GM19468 (cell line): ENCODE data around the gene GPNMB.

Experiments used
- ATAC-seq: cut with Tn5 transposase; IDR thresholded peaks from one replicate; pipeline ENCODE4 v1.9.1; 2021; ENCODE audit warnings: mild to moderate bottlenecking, moderate library complexity, moderate number of reproducible peaks; ENCODE audit not compliant: unreplicated experiment; ENCODE audit errors: extremely low read depth

Gene GPNMB

DNA sequence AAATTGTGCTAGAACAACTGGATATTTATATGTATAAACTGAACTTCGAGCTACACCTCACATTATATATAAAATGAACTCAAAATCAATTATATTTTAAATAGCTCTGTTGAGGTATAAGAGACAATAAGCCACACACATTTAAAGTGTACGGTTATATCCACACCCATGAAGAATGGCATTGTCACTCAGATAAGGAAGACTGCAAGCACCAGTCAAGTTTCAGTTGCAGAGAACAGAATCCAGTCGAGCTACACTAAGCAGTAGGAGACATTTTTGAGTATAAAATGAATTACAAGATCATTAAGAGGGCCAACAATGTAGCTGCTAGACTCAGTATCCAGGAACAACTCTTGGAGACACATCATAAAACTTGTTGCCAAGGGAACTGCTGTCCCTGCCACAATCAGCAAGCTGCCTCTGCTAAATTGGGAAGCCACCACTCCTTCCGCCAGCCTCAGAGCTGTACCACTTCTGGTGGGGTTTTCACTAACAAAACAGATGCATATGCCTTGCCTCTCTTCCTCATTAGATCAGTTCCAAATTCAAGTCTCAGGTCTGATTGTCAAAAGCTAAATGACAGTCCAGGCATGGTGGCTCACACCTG is 19.6 kb upstream of the GPNMB start:
- no peak for ATAC-seq

DNA sequence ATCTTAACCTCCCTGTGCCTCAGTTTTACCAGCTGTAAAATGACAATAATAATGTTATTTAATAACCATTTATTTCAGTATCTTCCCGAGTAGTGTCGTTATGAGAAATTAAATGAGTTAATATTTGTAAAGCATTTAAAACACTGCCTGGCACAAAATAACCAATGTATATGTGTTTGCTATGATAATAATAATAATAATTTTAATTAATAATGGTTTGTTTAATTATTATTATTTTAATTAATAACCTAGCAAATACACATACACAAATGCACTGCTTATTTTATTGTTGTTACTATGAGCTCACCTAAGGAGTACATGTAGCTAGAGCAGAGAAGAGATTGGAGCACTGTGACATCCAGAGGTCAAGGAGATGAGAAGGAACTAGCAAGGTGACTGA is 18.2 kb upstream of the GPNMB start:
- ATAC-seq, result no peak

DNA sequence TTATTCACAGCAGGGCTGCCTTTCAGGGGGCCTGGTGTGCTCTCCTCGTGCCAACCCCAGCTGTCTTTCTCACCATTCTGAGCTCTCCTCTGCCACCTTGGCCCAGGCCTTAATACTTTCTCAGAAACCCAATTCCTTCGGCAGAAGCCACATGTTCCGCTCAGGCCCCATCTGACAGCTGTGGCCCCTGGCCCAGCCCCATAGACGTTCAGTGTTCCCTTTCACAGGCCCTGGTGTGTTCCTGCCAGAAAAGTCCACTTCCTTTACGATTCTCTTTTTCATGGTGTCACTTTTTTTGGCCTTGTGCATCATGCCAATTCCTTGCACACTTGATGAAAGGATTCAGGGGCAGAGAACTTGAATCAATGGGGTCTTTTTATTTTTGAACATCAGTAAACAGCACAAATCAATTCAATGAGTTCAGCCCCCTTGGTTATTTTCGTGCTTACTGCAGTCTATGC is 15.9 kb upstream of the GPNMB start:
- ATAC-seq, result no peak

DNA sequence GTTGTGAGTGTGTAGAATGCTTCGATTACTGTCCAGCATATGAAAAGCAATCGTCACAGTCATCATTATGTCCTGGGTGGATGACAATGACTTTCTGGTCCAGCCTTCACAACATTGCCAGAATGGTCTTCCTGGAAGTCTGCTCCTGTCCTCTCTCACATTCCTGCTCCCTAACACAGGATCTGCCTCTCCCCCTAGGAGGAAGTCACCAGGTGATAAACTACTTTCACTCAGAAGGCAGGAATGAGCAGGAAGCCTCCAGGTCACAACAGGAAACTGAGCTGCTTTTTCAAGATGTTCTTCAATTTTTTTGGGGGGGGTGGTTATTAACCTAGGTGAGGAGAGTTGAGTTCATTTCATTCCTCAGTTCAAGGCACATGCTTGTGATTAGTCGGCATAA is 13.6 kb upstream of the GPNMB start:
- ATAC-seq, result no peak

DNA sequence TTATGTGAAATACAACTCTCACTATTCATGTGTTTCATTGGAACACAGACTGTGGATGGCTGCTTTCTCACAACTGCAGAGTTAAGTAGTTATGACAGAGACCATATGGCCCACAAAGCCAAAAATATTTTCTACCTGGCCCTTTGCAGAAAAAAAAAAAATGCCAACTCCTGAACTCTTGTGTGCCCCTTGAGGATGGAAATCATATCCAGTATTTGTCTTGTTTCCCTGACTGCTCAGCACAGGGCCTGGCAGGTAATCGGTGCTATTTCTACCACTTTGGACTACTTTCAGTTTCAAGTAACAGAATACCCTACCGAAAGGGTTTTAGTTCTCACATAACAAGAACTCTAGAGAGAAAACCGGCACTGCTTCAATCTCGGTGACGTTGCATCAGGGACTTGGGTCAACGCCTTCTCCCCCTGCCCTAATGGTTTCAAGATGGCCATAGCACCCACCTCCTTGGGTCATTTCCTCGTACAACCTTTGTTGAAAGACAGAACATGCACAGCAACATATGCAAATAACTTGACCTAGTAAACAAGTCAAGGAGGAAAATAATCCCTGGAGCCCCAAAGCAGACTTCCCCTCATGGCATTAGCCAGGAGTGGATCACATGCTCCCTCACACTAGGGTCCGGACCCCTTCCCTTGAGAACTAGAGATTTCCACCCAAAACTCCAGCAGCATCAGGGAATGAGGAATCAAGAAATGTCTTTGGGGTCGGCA is 11.8 kb upstream of the GPNMB start:
- ATAC-seq, result no peak

DNA sequence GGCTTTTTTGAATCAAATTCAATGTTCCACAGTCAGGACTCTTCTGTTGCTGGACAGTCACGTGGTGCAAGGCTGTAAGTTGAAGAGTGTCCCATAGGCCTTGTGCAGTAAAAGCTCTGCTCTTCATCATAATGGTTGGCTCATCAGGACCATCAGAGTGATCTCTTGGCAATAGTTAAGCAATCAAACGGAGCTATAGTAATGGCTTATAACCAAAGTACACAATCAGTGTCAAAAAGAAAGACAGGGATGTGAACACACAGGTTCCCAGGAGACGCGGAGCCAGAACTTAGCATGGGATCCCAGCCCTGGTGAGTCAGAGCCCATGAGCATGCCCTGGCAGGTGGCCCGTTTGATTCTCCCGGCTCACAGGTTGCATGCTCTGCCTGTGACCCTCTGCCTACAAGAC is 10.8 kb upstream of the GPNMB start:
- ATAC-seq, result no peak

DNA sequence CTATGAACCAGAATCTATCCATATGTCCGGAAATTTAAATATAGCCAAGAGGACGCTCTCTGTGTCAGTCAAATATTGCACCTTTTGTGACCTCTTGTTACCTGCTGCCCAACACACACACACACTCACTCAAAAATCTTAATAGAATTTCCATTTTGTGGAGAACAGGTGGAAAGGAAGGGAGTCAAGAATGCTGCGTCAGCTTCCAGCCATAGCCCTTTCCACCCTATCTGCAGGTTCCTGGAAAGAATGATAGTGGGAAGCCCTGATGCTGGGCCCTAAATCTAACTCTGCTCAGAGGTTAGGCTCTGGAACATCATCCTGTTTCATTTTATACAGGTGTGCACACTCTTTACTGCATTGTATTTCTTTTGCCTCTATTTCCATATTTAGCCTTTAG is 9.6 kb upstream of the GPNMB start:
- no peak for ATAC-seq

DNA sequence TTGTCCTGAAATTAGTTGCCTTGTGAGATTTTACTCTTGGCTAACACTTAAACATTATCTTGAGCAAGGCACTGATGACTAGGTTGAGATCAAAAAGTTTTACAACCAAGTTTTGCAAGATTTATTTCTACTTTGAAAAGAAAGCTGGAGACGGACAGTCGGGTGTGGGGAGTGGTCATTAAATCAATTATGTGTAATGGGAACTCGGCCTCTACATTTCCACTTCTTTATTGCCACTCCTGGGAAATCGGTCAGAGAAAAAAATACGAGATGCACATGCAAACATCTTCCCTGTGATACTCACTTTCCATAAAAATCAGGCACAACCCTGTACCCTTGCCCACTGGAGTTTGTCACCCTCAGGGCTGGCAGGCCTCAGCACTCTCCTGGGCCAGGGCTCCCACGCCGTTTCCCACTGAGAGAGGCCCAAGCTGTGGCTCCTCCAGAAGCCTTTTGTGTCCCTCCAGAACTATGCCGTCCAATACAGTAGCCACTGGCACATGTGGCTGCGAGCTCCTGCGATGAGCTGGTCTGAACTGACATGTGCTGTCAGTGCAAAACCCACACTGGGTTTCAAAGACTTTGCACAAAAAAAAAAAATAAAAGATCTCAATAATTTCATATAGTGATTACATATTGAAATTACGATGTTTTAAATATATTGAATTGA is 7.5 kb upstream of the GPNMB start:
- ATAC-seq, result no peak

DNA sequence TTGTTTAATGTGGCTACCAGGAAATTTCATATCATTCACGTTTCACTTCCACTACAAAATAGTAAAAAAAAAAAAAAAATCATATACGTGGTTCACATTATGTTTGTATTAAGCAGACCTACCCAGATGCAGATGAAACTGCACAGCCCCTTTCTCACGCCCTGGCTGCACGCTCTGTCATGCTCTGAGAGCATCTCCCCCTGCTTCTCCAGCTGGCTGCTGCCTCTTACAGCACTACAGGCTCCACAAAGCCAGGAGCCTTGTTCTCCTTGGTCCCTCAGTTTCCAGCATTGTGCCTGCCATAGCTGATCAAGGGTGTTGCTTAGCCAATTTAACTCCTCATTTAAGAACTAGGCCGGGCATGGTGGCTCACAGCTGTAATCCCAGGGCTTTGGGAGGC is 6.9 kb upstream of the GPNMB start:
- ATAC-seq, result no peak

DNA sequence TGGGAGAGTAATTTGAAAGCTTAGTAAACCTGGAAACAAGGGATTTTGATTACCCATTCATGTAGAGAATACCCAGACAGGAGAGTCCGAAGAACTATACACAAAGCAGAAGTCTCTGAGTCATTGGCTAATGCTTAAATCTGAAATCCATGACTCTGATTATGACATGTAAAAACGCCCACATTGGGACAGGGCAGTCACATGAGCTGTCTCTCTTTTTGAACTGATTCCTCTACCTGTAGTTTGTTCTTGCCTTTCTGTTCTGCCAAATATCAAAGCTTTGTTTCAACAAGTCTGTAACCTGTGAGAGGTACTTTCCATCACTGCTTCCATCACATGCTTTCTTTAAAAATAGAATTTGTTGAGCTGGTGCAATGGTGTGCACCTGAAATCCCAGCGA is 4.3 kb upstream of the GPNMB start:
- ATAC-seq, result no peak

DNA sequence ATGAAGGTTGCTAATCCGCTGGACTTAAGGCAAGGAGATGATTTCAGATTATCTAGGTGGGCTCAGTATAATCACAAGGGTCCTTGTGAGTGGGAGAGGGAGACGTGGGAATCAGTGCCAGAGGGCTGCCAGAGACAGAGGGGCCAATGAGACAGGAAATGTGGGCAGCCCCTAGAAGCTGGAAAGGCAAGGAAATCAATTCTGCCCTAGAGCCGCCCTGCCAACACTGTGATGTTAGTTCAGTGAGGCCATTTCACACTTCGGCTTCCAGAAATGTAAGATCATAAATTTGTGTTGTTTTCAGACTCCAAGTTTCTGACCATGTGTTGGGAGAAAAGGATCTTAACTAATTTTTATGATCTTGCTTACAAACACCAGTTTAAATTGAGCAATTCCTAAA is 3.6 kb upstream of the GPNMB start:
- no peak for ATAC-seq

DNA sequence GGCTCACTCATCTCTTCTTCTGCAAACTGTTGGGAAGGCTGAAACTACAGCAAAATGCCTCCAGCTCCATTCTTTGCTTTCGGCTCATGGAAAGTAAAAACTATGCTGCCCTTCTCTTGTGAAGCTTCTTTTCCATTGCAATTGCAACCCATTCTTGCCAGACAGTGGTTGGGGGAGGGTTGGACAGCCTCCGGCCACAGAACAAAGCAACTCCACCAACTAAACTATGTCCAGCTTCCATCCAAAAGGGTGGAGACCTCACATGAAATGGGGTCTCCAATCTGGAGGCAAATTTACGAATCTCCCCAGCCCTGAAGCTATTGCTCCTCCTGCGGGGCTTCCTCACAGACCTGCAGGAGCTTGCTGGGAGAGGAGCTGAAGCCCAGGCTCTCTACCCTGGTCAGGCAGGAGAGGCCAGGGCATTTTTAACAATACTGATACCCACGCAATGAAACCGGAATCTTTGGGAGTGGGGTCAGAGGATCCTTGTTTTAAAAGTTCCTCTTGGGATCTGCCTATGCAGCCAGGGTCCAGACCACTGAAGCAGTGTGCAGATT is 549 bp downstream of the GPNMB start:
- no peak for ATAC-seq

DNA sequence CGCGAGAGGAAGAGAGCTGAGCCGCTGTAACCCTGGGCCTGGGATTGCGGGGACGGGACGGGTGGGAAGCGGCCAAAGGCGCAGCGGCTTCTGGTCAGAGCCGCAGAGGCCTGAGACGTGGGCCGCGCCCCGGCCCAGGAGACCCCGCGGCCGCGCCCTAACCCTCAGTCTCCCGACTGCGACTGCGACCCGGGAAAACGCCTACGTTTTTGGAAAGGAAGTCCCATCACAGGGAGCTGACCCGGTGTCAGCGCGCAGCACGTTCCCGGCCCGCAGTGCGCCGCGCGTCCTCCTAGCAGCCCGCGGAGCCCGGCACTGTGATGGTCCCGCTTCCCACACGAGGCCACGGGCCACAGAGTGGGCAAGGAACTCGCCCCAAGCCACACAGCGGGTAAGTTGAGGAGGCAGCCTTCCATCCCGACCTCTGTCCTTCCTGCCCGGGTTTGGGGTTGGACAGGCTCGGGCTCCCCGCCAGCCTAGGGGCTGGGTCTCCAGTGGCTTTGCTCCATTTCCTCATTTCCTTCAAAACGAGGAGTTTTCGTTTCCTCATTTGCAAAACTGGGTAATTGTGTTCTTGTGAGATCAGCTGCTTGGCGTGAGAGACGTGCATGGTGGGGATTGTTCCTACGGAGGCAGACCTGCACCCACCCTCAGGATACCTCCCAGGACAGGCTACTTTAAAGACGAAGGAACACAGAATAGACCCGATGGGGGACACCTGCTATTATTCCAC is 1.2 kb downstream of the GPNMB start:
- ATAC-seq, result no peak

DNA sequence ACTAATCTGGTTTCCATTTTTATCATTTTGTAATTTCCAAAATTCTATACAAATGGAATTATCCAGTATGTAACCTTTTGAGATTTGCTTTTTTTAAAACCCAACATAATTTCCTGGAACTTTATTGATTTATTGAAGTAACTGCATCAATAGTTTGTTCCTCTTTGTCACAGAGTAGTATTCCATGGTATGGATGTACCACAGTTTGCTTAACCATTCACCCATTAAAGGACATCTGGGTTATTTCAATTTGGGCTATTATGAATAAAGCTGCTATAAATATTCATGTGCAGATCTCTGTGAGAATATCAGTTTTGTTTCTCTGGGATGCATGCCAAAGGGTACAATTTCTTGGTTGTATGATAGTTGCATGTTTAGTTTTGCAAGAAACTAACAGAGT is 2.9 kb downstream of the GPNMB start:
- ATAC-seq, result no peak

DNA sequence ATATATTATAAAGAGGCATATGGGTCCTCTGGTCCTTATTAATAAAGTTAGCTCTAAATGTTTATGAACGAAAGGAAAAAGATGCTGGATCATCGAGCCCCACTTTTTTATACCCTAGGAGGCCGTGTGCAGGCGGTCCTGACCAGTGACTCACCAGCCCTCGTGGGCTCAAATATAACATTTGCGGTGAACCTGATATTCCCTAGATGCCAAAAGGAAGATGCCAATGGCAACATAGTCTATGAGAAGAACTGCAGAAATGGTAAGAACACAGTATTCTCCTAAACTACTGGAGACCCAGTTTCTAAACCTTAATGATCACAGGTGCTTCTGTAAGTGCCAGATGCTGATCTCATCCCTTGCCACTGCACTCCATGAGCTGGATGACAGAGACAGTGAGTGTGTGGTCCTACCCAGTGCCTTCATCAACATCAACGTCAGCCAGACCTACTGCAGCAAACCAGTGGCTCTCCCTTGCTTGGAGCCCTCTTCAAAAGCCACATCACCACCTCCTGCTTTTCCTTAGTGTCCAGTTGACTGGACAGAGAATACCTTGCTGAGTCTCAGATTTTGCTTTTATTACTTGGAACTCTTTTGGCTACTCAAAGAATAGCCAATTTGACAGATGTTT is 7.6 kb downstream of the GPNMB start:
- ATAC-seq, result no peak

DNA sequence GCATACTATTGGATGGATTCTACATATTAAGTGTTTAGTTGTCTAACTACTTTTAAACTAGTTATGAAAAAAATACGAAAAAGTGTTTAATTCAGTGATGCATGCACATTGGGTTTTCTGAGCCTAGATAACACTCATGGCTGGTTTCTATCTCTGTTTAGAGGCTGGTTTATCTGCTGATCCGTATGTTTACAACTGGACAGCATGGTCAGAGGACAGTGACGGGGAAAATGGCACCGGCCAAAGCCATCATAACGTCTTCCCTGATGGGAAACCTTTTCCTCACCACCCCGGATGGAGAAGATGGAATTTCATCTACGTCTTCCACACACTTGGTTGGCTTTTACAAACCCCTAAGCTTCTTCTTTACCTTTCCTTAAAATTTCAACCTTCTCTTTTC is 10.2 kb downstream of the GPNMB start:
- no peak for ATAC-seq

DNA sequence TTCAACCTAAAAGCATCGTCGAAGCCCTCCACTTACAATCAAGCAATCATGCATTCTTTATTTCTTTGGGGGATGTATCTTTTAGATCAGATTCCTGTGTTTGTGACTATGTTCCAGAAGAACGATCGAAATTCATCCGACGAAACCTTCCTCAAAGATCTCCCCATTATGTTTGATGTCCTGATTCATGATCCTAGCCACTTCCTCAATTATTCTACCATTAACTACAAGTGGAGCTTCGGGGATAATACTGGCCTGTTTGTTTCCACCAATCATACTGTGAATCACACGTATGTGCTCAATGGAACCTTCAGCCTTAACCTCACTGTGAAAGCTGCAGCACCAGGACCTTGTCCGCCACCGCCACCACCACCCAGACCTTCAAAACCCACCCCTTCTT is 13.8 kb downstream of the GPNMB start:
- ATAC-seq, result no peak

DNA sequence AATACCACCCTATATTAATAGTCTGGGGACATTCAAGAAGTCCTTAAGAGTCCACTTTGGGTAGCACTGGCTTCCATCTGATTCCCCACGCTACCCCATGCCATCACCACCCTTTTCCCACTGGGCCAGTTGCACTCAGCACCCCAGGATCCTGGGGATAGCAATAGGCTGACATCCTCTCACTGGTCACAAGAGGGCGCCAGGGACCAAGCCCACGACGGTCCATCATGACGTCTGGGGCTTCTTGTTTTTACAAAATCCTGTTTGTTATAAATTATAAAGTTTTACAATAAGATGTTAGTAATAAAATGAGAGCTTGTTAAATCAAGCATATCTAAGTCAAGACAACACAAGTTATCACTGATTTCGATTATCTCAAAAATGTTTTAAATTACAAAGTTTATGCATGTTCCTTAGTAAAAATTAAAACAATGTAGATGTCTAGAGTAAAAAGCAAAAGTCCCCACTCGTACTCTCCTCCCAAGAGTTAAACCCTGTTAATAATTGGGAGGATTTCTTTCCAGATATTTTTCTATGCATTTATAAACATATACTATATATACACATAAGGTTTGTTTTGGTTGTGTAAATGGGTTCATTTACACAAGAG is 15.4 kb downstream of the GPNMB start:
- no peak for ATAC-seq

DNA sequence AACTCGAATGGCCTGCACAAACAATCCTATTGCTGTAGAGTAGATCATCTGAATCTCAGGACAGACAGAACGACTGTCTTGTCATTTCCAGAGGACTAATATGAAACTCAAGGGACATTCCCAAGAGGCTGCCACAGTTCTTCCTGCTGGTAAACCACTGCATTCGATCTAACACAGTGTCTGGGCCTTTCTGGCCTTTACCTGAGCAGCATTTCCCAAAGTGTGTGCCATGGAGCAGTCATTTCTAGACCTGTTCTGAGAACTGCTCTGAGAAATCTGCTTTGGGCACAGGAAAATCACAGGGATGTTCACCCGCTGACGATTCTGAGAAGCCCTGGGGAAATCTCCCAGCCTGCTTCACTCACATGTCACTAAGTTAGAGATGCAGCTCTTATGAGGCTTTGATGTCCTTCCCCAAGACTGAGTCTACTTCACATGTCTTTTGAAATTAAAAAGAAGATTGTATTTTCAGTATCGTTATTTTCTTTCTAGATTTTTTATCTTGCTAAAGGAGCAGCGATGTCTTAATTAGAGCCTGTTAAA is 18.4 kb downstream of the GPNMB start:
- ATAC-seq, result no peak

DNA sequence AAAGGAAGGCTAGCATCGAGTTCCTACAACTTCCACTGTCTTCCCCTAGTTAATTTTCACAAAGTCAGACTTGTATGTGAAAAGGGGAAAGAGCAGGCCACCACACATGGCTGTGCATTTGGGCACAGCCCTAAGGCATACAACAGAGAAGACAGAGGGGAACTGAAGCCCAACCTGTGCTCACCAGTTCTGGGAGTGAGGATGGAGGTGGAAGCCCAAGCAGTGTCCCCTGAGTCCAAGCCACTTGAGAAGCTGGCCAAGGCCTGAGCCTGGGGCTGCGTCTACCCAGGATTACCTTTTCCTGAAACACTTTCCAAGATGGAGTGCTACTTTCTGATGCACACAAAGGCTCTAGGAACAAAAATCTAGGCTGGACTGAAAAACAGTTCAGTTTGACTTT is 20.3 kb downstream of the GPNMB start:
- no peak for ATAC-seq
